GM12892 (cell line): ENCODE results near the gene CSAG1.
"Not testable (repeated sequence)": the region's sequence is repeated elsewhere in the genome, so short reads cannot be mapped to it uniquely, and the experiment has no call there.

Experiments used
- POLR2A ChIP-seq: IDR thresholded peaks from 2 replicates; pipeline ENCODE4 v1.6.1; 2011; ENCODE audit warnings: low read depth, low read length, control low read depth
- POLR2AphosphoS5 ChIP-seq: IDR thresholded peaks from 2 replicates; pipeline ENCODE4 v1.6.1; 2011; ENCODE audit warnings: low read depth, low read length, control low read depth
- TAF1 ChIP-seq: IDR thresholded peaks from 2 replicates; pipeline ENCODE4 v1.6.1; 2011; ENCODE audit warnings: low read depth, mild to moderate bottlenecking, control low read depth, low read length, borderline replicate concordance

GRCh38 chrX:152713815-152714787 is 19.4 kb downstream of the CSAG1 start, which contains the start of gene MAGEA2B:
- not testable (repeated sequence) for TF ChIP-seq POLR2A, POLR2AphosphoS5, TAF1
